Osteocyte (in vitro differentiated cells): ENCODE data around the gene CT47A1. TPM values are rescaled to one million over a fixed set of nuclear protein-coding genes. Genes with fewer than 3 reads are reported as not detected.

Experiments used
- DNase-seq: peaks from one replicate; pipeline ENCODE4 v3.0.0; 2021; ENCODE audit warnings: mixed read lengths; ENCODE audit not compliant: unreplicated experiment; ENCODE audit errors: extremely low spot score
- H3K27ac Mint-ChIP-seq: one replicate; pipeline ENCODE4 v1.8.0; 2021; ENCODE audit warnings: mild to moderate bottlenecking, mixed read lengths; ENCODE audit not compliant: unreplicated experiment
- H3K27me3 Mint-ChIP-seq: one replicate; pipeline ENCODE4 v1.8.0; 2021; ENCODE audit warnings: mixed read lengths; ENCODE audit not compliant: unreplicated experiment
- H3K36me3 Mint-ChIP-seq: one replicate; pipeline ENCODE4 v1.8.0; 2021; ENCODE audit warnings: mixed read lengths; ENCODE audit not compliant: unreplicated experiment
- H3K4me1 Mint-ChIP-seq: one replicate; pipeline ENCODE4 v1.8.0; 2021; ENCODE audit warnings: mixed read lengths; ENCODE audit not compliant: unreplicated experiment
- H3K4me3 Mint-ChIP-seq: one replicate; pipeline ENCODE4 v1.8.0; 2021; ENCODE audit warnings: mild to moderate bottlenecking, moderate library complexity, mixed read lengths; ENCODE audit not compliant: unreplicated experiment
- H3K9me3 Mint-ChIP-seq: one replicate; pipeline ENCODE4 v1.8.0; 2021; ENCODE audit warnings: mixed read lengths; ENCODE audit not compliant: unreplicated experiment
- total RNA-seq: library from RNA; stranded (reverse); gene quantifications from 2 replicates; pipeline ENCODE4 v1.2.1, GENCODE V29; 2021
- TF ChIP-seq, protein P1 (sequence below): fragments of 200-600 bp; sonication (generic); IDR thresholded peaks from 2 replicates; pipeline ENCODE4 v1.5.0; 2021; ENCODE audit warnings: antibody characterized with exemption, mild to moderate bottlenecking, moderate library complexity

The CT47A1 gene
- total RNA-seq, 1 donor from 2014 or later: not detected

GRCh38 chrX:121011254-121011653, 25.7 kb upstream of the CT47A1 start:
- Mint-ChIP-seq H3K27ac (no peak overlapping the region), H3K36me3 (no peaks in the 10 kb centered on the region), H3K4me3 (no peak overlapping the region), H3K27me3 (peaks cover 5% of the 10 kb centered on the region), H3K4me1 (no peaks in the 10 kb centered on the region), H3K9me3 (peaks cover 17% of the 10 kb centered on the region)
- TF ChIP-seq, protein P1, sequence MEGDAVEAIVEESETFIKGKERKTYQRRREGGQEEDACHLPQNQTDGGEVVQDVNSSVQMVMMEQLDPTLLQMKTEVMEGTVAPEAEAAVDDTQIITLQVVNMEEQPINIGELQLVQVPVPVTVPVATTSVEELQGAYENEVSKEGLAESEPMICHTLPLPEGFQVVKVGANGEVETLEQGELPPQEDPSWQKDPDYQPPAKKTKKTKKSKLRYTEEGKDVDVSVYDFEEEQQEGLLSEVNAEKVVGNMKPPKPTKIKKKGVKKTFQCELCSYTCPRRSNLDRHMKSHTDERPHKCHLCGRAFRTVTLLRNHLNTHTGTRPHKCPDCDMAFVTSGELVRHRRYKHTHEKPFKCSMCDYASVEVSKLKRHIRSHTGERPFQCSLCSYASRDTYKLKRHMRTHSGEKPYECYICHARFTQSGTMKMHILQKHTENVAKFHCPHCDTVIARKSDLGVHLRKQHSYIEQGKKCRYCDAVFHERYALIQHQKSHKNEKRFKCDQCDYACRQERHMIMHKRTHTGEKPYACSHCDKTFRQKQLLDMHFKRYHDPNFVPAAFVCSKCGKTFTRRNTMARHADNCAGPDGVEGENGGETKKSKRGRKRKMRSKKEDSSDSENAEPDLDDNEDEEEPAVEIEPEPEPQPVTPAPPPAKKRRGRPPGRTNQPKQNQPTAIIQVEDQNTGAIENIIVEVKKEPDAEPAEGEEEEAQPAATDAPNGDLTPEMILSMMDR: no peak
- DNase-seq: no peak

DNA sequence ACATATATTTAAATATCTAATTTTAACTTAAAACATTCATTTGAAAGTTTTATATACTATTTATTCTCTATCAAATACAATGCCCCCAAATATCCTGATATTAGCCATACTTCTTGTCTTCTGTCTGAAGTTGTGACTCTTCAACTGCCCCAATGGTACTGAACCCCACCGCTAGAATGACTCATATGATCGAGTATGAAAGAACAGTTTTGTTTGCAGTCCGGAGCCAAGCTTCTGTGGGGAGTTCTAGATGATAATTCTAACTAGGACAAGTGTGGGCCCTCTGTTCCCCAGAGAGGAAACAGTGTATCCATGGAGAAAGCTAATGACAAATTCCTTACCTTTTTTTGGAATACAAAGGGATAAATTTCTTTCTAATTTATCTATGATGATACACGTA, 24.7 kb upstream of the CT47A1 start:
- Mint-ChIP-seq H3K9me3 (peaks cover 17% of the 10 kb centered on the region), H3K27ac (no peak overlapping the region), H3K4me3 (no peak overlapping the region), H3K36me3 (no peaks in the 10 kb centered on the region), H3K4me1 (no peaks in the 10 kb centered on the region), H3K27me3 (peaks cover 5% of the 10 kb centered on the region)
- no peak for DNase-seq
- TF ChIP-seq, protein P1: no peak

DNA sequence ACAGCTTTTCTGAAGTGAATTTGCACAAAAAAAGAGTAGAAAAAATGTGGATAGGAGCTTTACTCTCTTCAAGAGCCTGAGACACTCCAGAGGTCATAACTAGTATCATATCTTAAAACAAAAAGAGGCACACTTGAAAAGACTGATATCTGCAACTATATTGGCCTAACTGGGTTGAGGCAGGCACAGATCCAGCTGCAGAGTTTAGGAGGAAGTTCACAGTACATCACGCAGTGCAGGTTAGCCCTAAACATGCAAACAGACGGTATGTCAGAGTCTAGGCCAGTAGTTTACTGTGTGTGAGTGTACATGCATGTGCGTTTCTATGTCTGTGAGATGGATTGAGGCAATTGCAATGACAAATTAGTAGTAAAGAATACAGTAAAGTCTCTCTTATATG, 24.2 kb upstream of the CT47A1 start:
- no peak overlapping the region for H3K27ac Mint-ChIP-seq
- peaks cover 5% of the 10 kb centered on the region for H3K27me3 Mint-ChIP-seq
- no peak for DNase-seq
- TF ChIP-seq, protein P1: no peak
- no peak overlapping the region for H3K4me3 Mint-ChIP-seq
- H3K9me3 Mint-ChIP-seq: peaks cover 14% of the 10 kb centered on the region
- no peaks in the 10 kb centered on the region for H3K36me3 Mint-ChIP-seq
- no peaks in the 10 kb centered on the region for H3K4me1 Mint-ChIP-seq

DNA sequence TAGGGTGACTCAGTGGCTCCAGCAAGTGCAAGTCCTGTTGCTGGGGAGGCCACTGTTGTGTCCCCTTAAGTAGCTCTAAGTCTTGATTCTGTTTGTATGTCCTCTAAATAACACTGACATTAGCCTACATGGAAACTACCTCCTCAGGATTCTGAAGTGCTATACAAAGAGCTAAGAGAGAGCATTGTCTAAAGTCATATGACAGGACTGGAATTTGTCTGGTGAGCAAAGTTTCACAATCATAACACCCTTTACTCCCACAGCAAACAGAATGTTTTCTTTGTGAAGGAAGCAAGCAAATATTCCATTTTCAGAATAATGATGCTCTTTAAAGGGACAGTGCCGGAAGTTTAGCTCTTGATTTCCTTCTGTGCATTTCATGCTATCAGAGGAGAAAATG, 23.4 kb upstream of the CT47A1 start:
- Mint-ChIP-seq H3K9me3 (peaks cover 8% of the 10 kb centered on the region), H3K36me3 (no peaks in the 10 kb centered on the region), H3K27ac (no peak overlapping the region), H3K4me1 (no peaks in the 10 kb centered on the region), H3K27me3 (peaks cover 5% of the 10 kb centered on the region), H3K4me3 (no peak overlapping the region)
- TF ChIP-seq, protein P1: no peak
- no peak for DNase-seq

DNA sequence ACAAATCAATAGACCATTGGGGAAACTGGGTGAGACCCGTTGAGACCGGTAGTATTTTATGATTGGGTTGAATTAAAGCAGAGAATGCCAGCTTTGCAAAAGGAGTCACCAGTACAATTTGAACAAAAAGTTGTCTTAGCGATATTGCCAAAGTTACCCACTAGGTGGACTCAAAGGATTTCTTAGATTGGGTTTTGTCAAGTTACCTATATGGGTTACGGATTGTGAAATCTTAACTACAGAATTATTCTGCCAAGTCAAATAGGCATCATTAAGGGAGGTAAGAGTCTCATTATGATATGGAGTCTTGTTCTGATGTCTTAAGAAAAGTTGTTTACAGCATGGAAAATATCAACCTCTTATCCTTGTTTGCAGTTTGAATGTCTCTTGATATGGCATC, 15.0 kb upstream of the CT47A1 start:
- Mint-ChIP-seq H3K27me3 (no peaks in the 10 kb centered on the region), H3K4me1 (no peaks in the 10 kb centered on the region), H3K36me3 (no peaks in the 10 kb centered on the region), H3K27ac (no peak overlapping the region), H3K4me3 (no peak overlapping the region), H3K9me3 (no peaks in the 10 kb centered on the region)
- no peak for DNase-seq
- TF ChIP-seq, protein P1: peak; percentile 27
